Upper lobe of right lung (tissue), 1 donor: ENCODE data around the gene PSMA2. TPM values are rescaled to one million over a fixed set of nuclear protein-coding genes. Genes with fewer than 3 reads are reported as not detected.
A peak's percentile ranks its signal among the peaks of the same experiment; 100 is the strongest.

Experiments used
- ATAC-seq: fragments of 200-7000 bp; cut with Tn5 transposase; one replicate; pipeline ENCODE4 v1.9.1; 2020; ENCODE audit warnings: mild to moderate bottlenecking, moderate library complexity
- DNase-seq: peaks from one replicate; pipeline ENCODE4 v3.0.0-alpha.2; 2020
- H3K27ac ChIP-seq: fragments of 200-600 bp; one replicate; pipeline ENCODE4 v1.8.0; 2022
- H3K27me3 ChIP-seq: fragments of 200-600 bp; one replicate; pipeline ENCODE4 v1.8.0; 2022; ENCODE audit warnings: mild to moderate bottlenecking
- H3K36me3 ChIP-seq: fragments of 200-600 bp; one replicate; pipeline ENCODE4 v1.8.0; 2022
- H3K4me1 ChIP-seq: fragments of 200-600 bp; one replicate; pipeline ENCODE4 v1.8.0; 2022
- H3K4me3 ChIP-seq: fragments of 200-600 bp; one replicate; pipeline ENCODE4 v1.8.0; 2022; ENCODE audit warnings: mild to moderate bottlenecking
- H3K9me3 ChIP-seq: fragments of 200-600 bp; one replicate; pipeline ENCODE4 v1.8.0; 2022
- CTCF ChIP-seq: fragments of 200-600 bp; IDR thresholded peaks from one replicate; pipeline ENCODE4 v1.8.0; 2022; ENCODE audit warnings: antibody characterized with exemption
- intact Hi-C: fragments of 100-400 bp; cut with DNase I; formaldehyde crosslinking; loops from one replicate; pipeline ENCODE4 v1.11.0; 2022
- total RNA-seq: library from RNA; stranded (reverse); fragmentation: NEBNext Ultra II Directional; extraction: Animal tissue kit (Norgen Biotek cat#: 25700); gene quantifications from one replicate; pipeline ENCODE4 v1.2.1, GENCODE V29; 2021
- donor health status: DM: no; HTN: yes; CAD: no; lungs with severe emphysema.

The PSMA2 gene
- total RNA-seq, 1 donor from 2014 or later: 55.1 TPM

- H3K9me3 ChIP-seq: no peaks in the 10 kb centered on the region
- intact Hi-C loops: no loop called here
- peaks cover 26% of the 10 kb centered on the region for H3K36me3 ChIP-seq
- peak overlapping the region; percentile 92 for H3K4me3 ChIP-seq
- no peak for TF ChIP-seq CTCF
- peaks cover 36% of the 10 kb centered on the region for H3K4me1 ChIP-seq
- no peak for DNase-seq
- no peak for ATAC-seq
- H3K27ac ChIP-seq: no peak overlapping the region
- H3K27me3 ChIP-seq: no peaks in the 10 kb centered on the region
Measured at GRCh38 chr7:42930889-42931288, 1.1 kb downstream of the PSMA2 start.

DNA sequence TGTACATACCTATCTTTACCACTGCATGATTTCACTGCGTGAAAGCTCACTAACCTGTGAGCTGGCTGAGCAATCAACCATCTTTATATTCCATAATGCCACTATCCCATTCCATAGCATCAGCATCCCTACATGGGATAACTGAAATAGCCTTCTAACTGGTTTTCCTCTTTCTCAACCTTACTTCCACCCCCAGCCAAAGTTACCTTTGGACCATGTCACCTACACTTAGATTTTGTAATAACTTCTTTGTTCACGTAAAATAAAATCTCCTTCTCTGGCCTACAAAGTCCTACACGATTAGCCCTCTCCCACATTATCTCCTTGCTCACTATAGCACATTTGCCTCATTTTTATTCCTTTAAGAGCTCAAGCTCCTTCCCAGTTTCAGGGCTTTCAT lies 2.5 kb downstream of the PSMA2 start:
- TF ChIP-seq CTCF: no peak
- peaks cover 36% of the 10 kb centered on the region for H3K4me1 ChIP-seq

DNA sequence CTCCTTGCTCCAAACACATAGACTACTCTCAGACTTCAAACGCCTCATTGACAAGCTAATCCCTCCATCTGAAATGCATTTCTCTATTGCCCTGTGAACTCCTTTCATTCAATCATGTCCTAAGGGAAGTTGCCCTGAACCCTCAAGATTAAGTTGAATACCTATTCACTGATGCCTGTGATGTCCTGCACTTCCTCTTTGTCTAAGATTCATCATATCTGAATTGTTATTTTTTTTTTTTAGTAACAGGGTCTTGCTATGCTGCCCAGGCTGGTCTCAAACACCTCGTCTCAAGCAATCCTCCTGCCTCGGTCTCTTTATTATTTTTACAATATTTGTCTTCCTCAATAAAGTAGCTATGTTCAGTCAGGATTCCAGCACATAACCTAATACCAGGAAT lies 3.2 kb downstream of the PSMA2 start:
- Histone ChIP-seq H3K36me3 (peaks cover 36% of the 10 kb centered on the region), H3K27me3 (no peaks in the 10 kb centered on the region), H3K27ac (no peak overlapping the region), H3K4me1 (peaks cover 35% of the 10 kb centered on the region), H3K4me3 (no peak overlapping the region), H3K9me3 (no peaks in the 10 kb centered on the region)
- intact Hi-C loops: no loop called here
- ATAC-seq (no peak), DNase-seq (no peak)
- TF ChIP-seq CTCF: no peak

More for the DNA sequence above, 2.5 kb downstream of the PSMA2 start:
- Histone ChIP-seq H3K27ac (no peak overlapping the region), H3K4me3 (no peak overlapping the region), H3K36me3 (peaks cover 29% of the 10 kb centered on the region), H3K27me3 (no peaks in the 10 kb centered on the region), H3K9me3 (no peaks in the 10 kb centered on the region)
- no peak for ATAC-seq
- no peak for DNase-seq
- intact Hi-C loops: no loop called here

GRCh38 chr7:42926204-42926603 lies 5.8 kb downstream of the PSMA2 start:
- peaks cover 28% of the 10 kb centered on the region for H3K4me1 ChIP-seq
- DNase-seq (no peak), ATAC-seq (no peak)
- H3K9me3 ChIP-seq: no peaks in the 10 kb centered on the region
- no peaks in the 10 kb centered on the region for H3K27me3 ChIP-seq
- no peak overlapping the region for H3K4me3 ChIP-seq
- no peak for TF ChIP-seq CTCF
- intact Hi-C loops: no loop called here
- peaks cover 61% of the 10 kb centered on the region for H3K36me3 ChIP-seq
- H3K27ac ChIP-seq: no peak overlapping the region

DNA sequence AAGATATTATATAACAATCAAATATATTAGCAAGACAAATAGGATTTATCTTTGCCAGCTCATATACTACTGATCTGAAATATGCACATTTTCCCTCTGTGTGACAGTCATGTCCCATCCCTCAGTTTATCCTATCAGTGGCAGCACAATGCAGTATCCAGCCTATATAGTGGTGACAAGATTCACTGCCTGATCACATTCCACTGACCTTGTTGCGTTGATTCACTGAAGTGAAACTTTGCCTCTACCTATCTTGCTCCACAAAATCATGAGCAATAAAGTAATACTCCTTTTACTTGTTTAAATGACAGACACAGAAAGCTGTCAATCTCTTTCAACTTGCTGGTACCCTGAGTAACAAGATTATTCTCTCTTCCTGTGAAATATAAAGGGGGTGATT lies 6.3 kb downstream of the PSMA2 start:
- Histone ChIP-seq H3K36me3 (peaks cover 67% of the 10 kb centered on the region), H3K4me1 (peaks cover 22% of the 10 kb centered on the region), H3K9me3 (no peaks in the 10 kb centered on the region), H3K27ac (no peak overlapping the region), H3K27me3 (no peaks in the 10 kb centered on the region), H3K4me3 (no peak overlapping the region)
- ATAC-seq (no peak), DNase-seq (no peak)
- TF ChIP-seq CTCF: no peak
- intact Hi-C loops: no loop called here

DNA sequence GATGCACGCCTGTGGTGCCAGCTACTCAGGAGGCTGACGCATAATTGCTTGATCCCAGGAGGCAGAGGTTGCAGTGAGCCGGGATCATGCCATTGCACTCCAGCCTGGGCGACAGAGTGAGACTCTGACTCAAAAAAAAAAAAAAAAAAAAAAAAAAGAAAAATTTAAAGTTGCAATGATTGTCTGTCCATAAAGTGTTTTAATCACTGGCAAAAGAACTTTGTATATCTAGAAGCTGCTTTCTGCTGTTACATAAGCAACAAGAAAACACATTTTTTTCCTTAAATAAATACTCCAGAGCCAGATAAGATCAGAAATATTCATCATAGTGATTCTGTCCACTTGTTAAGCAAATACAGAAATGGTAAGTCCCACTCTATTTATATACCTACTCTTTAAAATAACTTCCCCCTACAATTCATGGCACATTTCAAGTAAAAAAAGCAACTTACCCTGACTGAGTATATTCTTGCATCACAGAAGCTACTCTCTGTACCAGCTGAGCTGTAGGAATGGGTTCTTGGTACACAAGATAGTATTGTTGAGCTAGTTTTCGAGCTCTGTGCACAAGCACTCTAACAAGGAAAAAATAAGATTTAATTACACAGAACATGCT lies 7.6 kb downstream of the PSMA2 start:
- no peak overlapping the region for H3K27ac ChIP-seq
- H3K36me3 ChIP-seq: peaks cover 80% of the 10 kb centered on the region
- DNase-seq (no peak), ATAC-seq (no peak)
- no peak for TF ChIP-seq CTCF
- H3K27me3 ChIP-seq: no peaks in the 10 kb centered on the region
- peaks cover 10% of the 10 kb centered on the region for H3K4me1 ChIP-seq
- intact Hi-C loops: no loop called here
- H3K9me3 ChIP-seq: no peaks in the 10 kb centered on the region
- H3K4me3 ChIP-seq: no peak overlapping the region
